ENCODE data around the gene N4BP2.

DNA sequence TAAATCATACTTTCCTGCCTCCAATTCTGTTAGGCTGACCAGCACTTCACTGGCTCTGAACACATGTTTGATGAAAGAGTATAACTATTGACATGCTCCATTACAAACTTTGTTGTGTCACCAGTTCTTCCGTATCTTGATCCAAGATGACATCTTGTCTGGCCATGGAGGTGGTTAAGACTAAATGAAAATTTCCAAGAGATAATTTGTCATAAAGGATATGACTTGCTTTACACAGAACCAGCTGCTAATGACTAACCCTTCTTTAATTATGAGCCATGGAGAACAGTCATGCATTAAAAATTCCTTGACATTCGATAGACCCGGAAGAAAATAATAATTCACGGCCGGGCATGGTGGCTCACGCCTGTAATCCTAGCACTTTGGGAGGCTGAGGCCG is 17.7 kb upstream of the N4BP2 start:
- TF ChIP-seq, protein P1, sequence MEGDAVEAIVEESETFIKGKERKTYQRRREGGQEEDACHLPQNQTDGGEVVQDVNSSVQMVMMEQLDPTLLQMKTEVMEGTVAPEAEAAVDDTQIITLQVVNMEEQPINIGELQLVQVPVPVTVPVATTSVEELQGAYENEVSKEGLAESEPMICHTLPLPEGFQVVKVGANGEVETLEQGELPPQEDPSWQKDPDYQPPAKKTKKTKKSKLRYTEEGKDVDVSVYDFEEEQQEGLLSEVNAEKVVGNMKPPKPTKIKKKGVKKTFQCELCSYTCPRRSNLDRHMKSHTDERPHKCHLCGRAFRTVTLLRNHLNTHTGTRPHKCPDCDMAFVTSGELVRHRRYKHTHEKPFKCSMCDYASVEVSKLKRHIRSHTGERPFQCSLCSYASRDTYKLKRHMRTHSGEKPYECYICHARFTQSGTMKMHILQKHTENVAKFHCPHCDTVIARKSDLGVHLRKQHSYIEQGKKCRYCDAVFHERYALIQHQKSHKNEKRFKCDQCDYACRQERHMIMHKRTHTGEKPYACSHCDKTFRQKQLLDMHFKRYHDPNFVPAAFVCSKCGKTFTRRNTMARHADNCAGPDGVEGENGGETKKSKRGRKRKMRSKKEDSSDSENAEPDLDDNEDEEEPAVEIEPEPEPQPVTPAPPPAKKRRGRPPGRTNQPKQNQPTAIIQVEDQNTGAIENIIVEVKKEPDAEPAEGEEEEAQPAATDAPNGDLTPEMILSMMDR (conservative IDR thresholded peaks at IDR 0.05) = no peak
- no peak for TF ChIP-seq EZH2 (IDR thresholded peaks at IDR 0.05; ENCODE audit: low read depth)
